ENCODE results near the gene MICAL3.
A peak's percentile ranks its signal among the peaks of the same experiment; 100 is the strongest.
"Not testable (repeated sequence)": the region's sequence is repeated elsewhere in the genome, so short reads cannot be mapped to it uniquely, and the experiment has no call there.

MICAL3 gene

GRCh38 chr22:18024276-18024939, at the start of gene MICAL3:
TSS of gene MICAL3 (minus strand) at chr22:18024561. CDS start at chr22:17906812, 117,749 bp downstream.
- DNase-seq (ENCODE audit: low read depth in 2 of 2): peak in 1 of 2 donors; percentile 21

GRCh38 chr22:18073927-18074326, 49.6 kb upstream of the MICAL3 start:
- DNase-seq (ENCODE audit: low read depth in 2 of 2): not testable (repeated sequence)

- no peak for DNase-seq (ENCODE audit: low read depth in 2 of 2)
Observed at GRCh38 chr22:18073467-18073866, 49.1 kb upstream of the MICAL3 start.

- DNase-seq (ENCODE audit: low read depth in 2 of 2): no peak
Observed at GRCh38 chr22:18071968-18072310, 47.6 kb upstream of the MICAL3 start.

GRCh38 chr22:18071307-18071967, 47.1 kb upstream of the MICAL3 start:
- DNase-seq (ENCODE audit: low read depth in 2 of 2): not testable (repeated sequence)

- DNase-seq (ENCODE audit: low read depth in 2 of 2): no peak
Observed at GRCh38 chr22:18070556-18071306, 46.4 kb upstream of the MICAL3 start.

GRCh38 chr22:18070041-18070440, 45.7 kb upstream of the MICAL3 start:
- DNase-seq (ENCODE audit: low read depth in 2 of 2): no peak

GRCh38 chr22:18069041-18069440, 44.7 kb upstream of the MICAL3 start:
- DNase-seq (ENCODE audit: low read depth in 2 of 2): no peak

GRCh38 chr22:18068381-18068988, 44.1 kb upstream of the MICAL3 start:
- DNase-seq (ENCODE audit: low read depth in 2 of 2): no peak

GRCh38 chr22:18067548-18068341, 43.4 kb upstream of the MICAL3 start:
- DNase-seq (ENCODE audit: low read depth in 2 of 2): no peak

- DNase-seq (ENCODE audit: low read depth in 2 of 2): no peak
Observed at GRCh38 chr22:18067121-18067520, 42.8 kb upstream of the MICAL3 start.

GRCh38 chr22:18066181-18066859, 42.0 kb upstream of the MICAL3 start:
- no peak for DNase-seq (ENCODE audit: low read depth in 2 of 2)

- no peak for DNase-seq (ENCODE audit: low read depth in 2 of 2)
Observed at GRCh38 chr22:18065256-18065655, 40.9 kb upstream of the MICAL3 start.

- no peak for DNase-seq (ENCODE audit: low read depth in 2 of 2)
Observed at GRCh38 chr22:18064636-18065035, 40.3 kb upstream of the MICAL3 start.

- DNase-seq (ENCODE audit: low read depth in 2 of 2): not testable (repeated sequence)
Observed at GRCh38 chr22:18063715-18064114, 39.4 kb upstream of the MICAL3 start.

- DNase-seq (ENCODE audit: low read depth in 2 of 2): no peak
Observed at GRCh38 chr22:18063306-18063705, 38.9 kb upstream of the MICAL3 start.

- no peak for DNase-seq (ENCODE audit: low read depth in 2 of 2)
Observed at GRCh38 chr22:18062421-18062820, 38.1 kb upstream of the MICAL3 start.

- DNase-seq (ENCODE audit: low read depth in 2 of 2): no peak
Observed at GRCh38 chr22:18060646-18061620, 36.6 kb upstream of the MICAL3 start.

- no peak for DNase-seq (ENCODE audit: low read depth in 2 of 2)
Observed at GRCh38 chr22:18059991-18060390, 35.6 kb upstream of the MICAL3 start.

- DNase-seq (ENCODE audit: low read depth in 2 of 2): no peak
Observed at GRCh38 chr22:18059473-18059872, 35.1 kb upstream of the MICAL3 start.

All from stimulated activated CD4-positive, alpha-beta T cell treated with anti-CD3 and anti-CD28 coated beads, Interleukin-1b, Interleukin-23, amount 100 ng/mL, for 1 hour (primary cell).